CD8-positive, alpha-beta memory T cell (primary cell): ENCODE data around the gene ADAM22. TPM values are rescaled to one million over a fixed set of nuclear protein-coding genes. Genes with fewer than 3 reads are reported as not detected.
"Not testable (repeated sequence)": the region's sequence is repeated elsewhere in the genome, so short reads cannot be mapped to it uniquely, and the experiment has no call there.

Source experiments
- CTCF ChIA-PET: fragments of 350-600 bp; sonication (Branson Sonifier 250); formaldehyde crosslinking; loops from one replicate; lab custom pipeline; 2021; ENCODE audit warnings: antibody characterized with exemption; lab: Charles Lee
- POLR2A ChIA-PET: fragments of 350-600 bp; sonication (Branson Sonifier 250); formaldehyde crosslinking; loops from one replicate; lab custom pipeline; 2021; ENCODE audit warnings: antibody characterized with exemption; lab: Charles Lee
- DNase-seq, 5 donors: peaks; one replicate each; pipeline versions ENCODE4 v3.0.0 to v3.0.0-alpha.2; 2020 to 2022; ENCODE audit warnings: mixed read lengths in 1 of 5
- H3K27ac ChIP-seq: one replicate; pipeline ENCODE4 v1.7.0; 2013; ENCODE audit warnings: low read depth, mild to moderate bottlenecking, low read length, moderate library complexity
- H3K27me3 ChIP-seq: 2 replicates; pipeline ENCODE4 v1.7.0; 2013; ENCODE audit warnings: low read length, mild to moderate bottlenecking; ENCODE audit not compliant: insufficient read depth, poor library complexity, severe bottlenecking
- H3K36me3 ChIP-seq: 2 replicates; pipeline ENCODE4 v1.7.0; 2013; ENCODE audit warnings: mild to moderate bottlenecking, low read length, moderate library complexity; ENCODE audit not compliant: insufficient read depth
- H3K4me1 ChIP-seq: 2 replicates; pipeline ENCODE4 v1.7.0; 2013; ENCODE audit warnings: mild to moderate bottlenecking, low read length, moderate library complexity; ENCODE audit not compliant: insufficient read depth
- H3K4me3 ChIP-seq: 2 replicates; pipeline ENCODE4 v1.7.0; 2013; ENCODE audit warnings: mild to moderate bottlenecking, low read length
- H3K9me3 ChIP-seq: 2 replicates; pipeline ENCODE4 v1.7.0; 2013; ENCODE audit warnings: mild to moderate bottlenecking, low read length
- H3K27ac Mint-ChIP-seq, 8 donors: one replicate each; pipeline ENCODE4 v1.8.0; 2020 to 2021; ENCODE audit warnings: mixed read lengths in 8 of 8, mild to moderate bottlenecking in 6 of 8, inconsistent platforms in 3 of 8, moderate library complexity in 3 of 8
- H3K27me3 Mint-ChIP-seq, 2 donors: one replicate each; pipeline ENCODE4 v1.8.0; 2020 to 2021; ENCODE audit warnings: mixed read lengths in 2 of 2, mild to moderate bottlenecking in 1 of 2, moderate library complexity in 1 of 2
- H3K36me3 Mint-ChIP-seq, 3 donors: one replicate each; pipeline ENCODE4 v1.8.0; 2020 to 2021; ENCODE audit warnings: mixed read lengths in 3 of 3, inconsistent platforms in 1 of 3, mild to moderate bottlenecking in 1 of 3
- H3K4me1 Mint-ChIP-seq, 3 donors: one replicate each; pipeline ENCODE4 v1.8.0; 2020 to 2021; ENCODE audit warnings: mixed read lengths in 3 of 3, inconsistent platforms in 1 of 3, mild to moderate bottlenecking in 1 of 3
- H3K4me3 Mint-ChIP-seq, 7 donors: one replicate each; pipeline ENCODE4 v1.8.0; 2020 to 2021; ENCODE audit warnings: mixed read lengths in 7 of 7, mild to moderate bottlenecking in 6 of 7, moderate library complexity in 4 of 7, inconsistent platforms in 2 of 7
- H3K9me3 Mint-ChIP-seq, 5 donors: one replicate each; pipeline ENCODE4 v1.8.0; 2020 to 2022; ENCODE audit warnings: mixed read lengths in 5 of 5, mild to moderate bottlenecking in 3 of 5, moderate library complexity in 2 of 5, inconsistent platforms in 1 of 5
- polyA plus RNA-seq: library from polyadenylated mRNA; unstranded; fragments of 300-500 nt; fragmentation: Illumina TruSeq; gene quantifications from one replicate; pipeline ENCODE4 v1.2.3, GENCODE V29; 2021
- total RNA-seq, 2 experiments: library from RNA; stranded (reverse); gene quantifications; one replicate each; pipeline ENCODE4 v1.2.3, GENCODE V29; 2021

Gene ADAM22
- total and polyA plus RNA-seq, 3 experiments from 2014 or later, result 2.3 to 4.7 (median 4.3) TPM

DNA sequence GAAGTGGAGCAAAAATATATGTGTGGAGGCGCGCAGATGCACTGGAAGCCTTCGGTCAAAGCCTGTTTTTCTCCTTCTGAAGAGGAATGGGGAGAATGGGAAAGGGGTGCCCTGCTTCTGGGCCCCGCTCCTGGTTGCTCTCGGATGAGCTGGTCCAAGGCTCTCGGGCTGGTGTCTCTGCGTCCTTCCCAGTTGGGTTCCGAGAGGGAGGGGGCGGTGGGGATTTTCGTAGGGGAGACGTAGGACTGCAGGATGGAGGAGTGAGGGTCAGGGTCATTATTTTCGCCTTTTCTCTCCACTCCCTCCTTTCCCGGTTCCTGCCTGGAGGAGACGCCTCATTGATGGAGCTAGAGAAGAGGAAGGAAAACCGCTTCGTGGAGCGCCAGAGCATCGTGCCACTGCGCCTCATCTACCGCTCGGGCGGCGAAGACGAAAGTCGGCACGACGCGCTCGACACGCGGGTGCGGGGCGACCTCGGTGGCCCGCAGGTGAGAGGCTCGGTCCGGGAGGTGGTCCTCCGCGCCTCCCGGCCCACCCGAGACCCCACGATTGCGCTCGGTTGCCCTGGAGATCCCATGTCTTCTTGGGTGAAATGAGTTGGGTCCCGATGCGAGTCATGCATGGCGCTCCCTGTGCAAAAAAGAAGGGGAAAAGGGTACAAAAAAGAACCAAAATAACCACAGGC lies 790 bp downstream of the ADAM22 start:
- Mint-ChIP-seq H3K4me3 (peak overlapping the region; percentile 88 to 95 (median 93)), H3K36me3 (peaks cover 4 to 17% (median 5%) of the 10 kb centered on the region in 3 donors), H3K27me3 (peaks cover 0 to 3% of the 10 kb centered on the region in 2 donors), H3K4me1 (peaks cover 9 to 22% (median 13%) of the 10 kb centered on the region in 3 donors), H3K27ac (peak overlapping the region in 5 of 8 donors; percentile 36 to 89 (median 69)), H3K9me3 (no peaks in the 10 kb centered on the region)
- Histone ChIP-seq H3K27ac (peak overlapping the region; percentile 38), H3K36me3 (no peaks in the 10 kb centered on the region), H3K4me1 (peaks cover 6% of the 10 kb centered on the region), H3K27me3 (no peaks in the 10 kb centered on the region), H3K4me3 (peak overlapping the region; percentile 69), H3K9me3 (no peaks in the 10 kb centered on the region)
- ChIA-PET CTCF (interaction anchor here (0.7 to 1.9 kb wide), 6 partner anchors 10 to 286 kb away, joined by 3 to 8 read pairs (median 4); no protein-coding TSS in a partner anchor), POLR2A (interaction anchor here (0.6 to 1.5 kb wide), 2 partner anchors 14 to 235 kb away, joined by 3 to 4 read pairs; no protein-coding TSS in a partner anchor)
- peak in 2 of 5 donors; percentile 10 to 23 for DNase-seq

DNA sequence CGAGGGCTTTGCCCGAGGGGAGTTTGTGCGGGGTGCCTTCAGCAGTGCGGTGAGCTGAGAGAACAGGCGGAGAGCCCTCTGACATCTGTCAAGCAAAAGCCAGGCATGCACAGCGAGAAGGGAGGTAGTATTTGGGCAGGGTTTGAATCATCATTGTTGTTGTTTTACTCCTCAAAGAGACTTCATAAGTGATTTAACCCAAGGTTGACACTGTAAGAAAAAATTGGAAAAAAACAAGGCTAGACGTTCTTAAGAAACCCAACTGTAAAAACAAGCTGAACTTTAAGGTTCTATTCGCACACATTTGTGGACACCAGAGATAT lies 1.3 kb downstream of the ADAM22 start:
- H3K27me3 Mint-ChIP-seq, result peaks cover 0 to 3% of the 10 kb centered on the region in 2 donors

DNA sequence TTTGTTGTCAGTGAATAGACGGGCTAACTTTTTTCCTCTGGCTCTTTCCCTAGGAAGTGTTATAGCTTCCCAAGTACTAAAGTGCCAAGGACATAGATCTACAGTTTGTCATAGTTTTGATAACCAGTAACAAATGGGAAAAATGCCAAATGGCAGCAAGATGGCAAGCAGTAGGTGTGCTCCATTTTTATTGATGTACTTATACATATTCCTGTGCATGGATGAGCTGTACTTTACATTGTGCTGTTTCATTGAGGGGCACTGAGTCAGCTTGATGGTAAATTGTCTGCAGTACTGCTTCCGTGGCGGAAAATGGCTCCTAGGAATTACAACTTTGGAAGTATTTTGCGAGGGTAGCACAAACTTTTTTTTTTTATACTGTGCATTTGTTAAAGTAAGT lies 7.1 kb downstream of the ADAM22 start:
- no peak overlapping the region for H3K4me3 Mint-ChIP-seq
- DNase-seq, result no peak
- H3K4me3 ChIP-seq, result no peak overlapping the region
- peaks cover 5 to 10% (median 5%) of the 10 kb centered on the region in 3 donors for H3K36me3 Mint-ChIP-seq
- H3K27me3 ChIP-seq, result no peaks in the 10 kb centered on the region
- no peaks in the 10 kb centered on the region for H3K9me3 ChIP-seq
- no peaks in the 10 kb centered on the region for H3K4me1 ChIP-seq
- H3K9me3 Mint-ChIP-seq, result no peaks in the 10 kb centered on the region
- no peak overlapping the region for H3K27ac ChIP-seq
- ChIA-PET POLR2A (no interaction called here), CTCF (no interaction called here)
- peaks cover 0 to 3% of the 10 kb centered on the region in 2 donors for H3K27me3 Mint-ChIP-seq
- H3K27ac Mint-ChIP-seq, result no peak overlapping the region
- H3K4me1 Mint-ChIP-seq, result peaks cover 0 to 4% (median 4%) of the 10 kb centered on the region in 3 donors
- H3K36me3 ChIP-seq, result no peaks in the 10 kb centered on the region

More for the DNA sequence above, 1.3 kb downstream of the ADAM22 start:
- H3K36me3 ChIP-seq, result no peaks in the 10 kb centered on the region
- Mint-ChIP-seq H3K9me3 (no peaks in the 10 kb centered on the region), H3K36me3 (peaks cover 4 to 17% (median 5%) of the 10 kb centered on the region in 3 donors), H3K27ac (peak overlapping the region in 1 of 8 donors; percentile 40), H3K4me3 (peak overlapping the region; percentile 88 to 95 (median 93)), H3K4me1 (peaks cover 9 to 22% (median 13%) of the 10 kb centered on the region in 3 donors)
- ChIA-PET POLR2A (no interaction called here), CTCF (interaction anchor here (1.6 to 1.8 kb wide), 2 partner anchors 9 to 177 kb away, joined by 3 to 8 read pairs; no protein-coding TSS in a partner anchor)
- H3K27ac ChIP-seq, result no peak overlapping the region
- peaks cover 6% of the 10 kb centered on the region for H3K4me1 ChIP-seq
- no peaks in the 10 kb centered on the region for H3K9me3 ChIP-seq
- no peak for DNase-seq
- peak overlapping the region; percentile 69 for H3K4me3 ChIP-seq
- H3K27me3 ChIP-seq, result no peaks in the 10 kb centered on the region

DNA sequence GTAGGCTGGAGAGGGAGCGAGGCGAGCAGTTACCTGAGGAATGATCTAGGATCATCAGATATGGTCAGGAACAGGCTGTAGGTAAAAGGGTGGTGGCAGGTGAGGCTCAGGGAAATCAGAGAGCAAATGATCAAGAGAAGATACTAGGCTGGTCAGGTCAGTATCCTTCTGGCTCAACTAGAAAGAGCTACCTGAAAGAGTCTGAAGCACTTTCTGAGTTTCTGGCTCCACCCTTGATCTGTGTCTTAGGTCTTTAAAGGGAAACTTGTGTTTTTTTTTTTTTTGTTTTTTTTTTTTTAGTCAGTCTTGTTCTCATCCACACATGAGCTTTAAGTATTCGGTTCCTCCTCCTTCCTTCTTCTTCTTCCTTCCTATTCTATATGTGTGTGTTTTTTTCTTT lies 10.5 kb downstream of the ADAM22 start:
- H3K4me3 ChIP-seq, result no peak overlapping the region
- no peaks in the 10 kb centered on the region for H3K27me3 Mint-ChIP-seq
- H3K27ac Mint-ChIP-seq, result peak overlapping the region in 1 of 8 donors; percentile 29
- H3K36me3 ChIP-seq, result no peaks in the 10 kb centered on the region
- H3K27me3 ChIP-seq, result no peaks in the 10 kb centered on the region
- no peaks in the 10 kb centered on the region for H3K4me1 ChIP-seq
- no peak for DNase-seq
- POLR2A ChIA-PET, result no interaction called here
- CTCF ChIA-PET, result interaction anchor here (2.0 kb wide), 1 partner anchor 10 kb away, joined by 8 read pairs; the partner anchor contains the start of gene ADAM22
- no peak overlapping the region for H3K27ac ChIP-seq
- H3K4me1 Mint-ChIP-seq, result peaks cover 0 to 6% (median 4%) of the 10 kb centered on the region in 3 donors
- H3K36me3 Mint-ChIP-seq, result peaks cover 0 to 4% (median 3%) of the 10 kb centered on the region in 3 donors
- H3K9me3 ChIP-seq, result no peaks in the 10 kb centered on the region
- H3K4me3 Mint-ChIP-seq, result no peak overlapping the region
- no peaks in the 10 kb centered on the region for H3K9me3 Mint-ChIP-seq

DNA sequence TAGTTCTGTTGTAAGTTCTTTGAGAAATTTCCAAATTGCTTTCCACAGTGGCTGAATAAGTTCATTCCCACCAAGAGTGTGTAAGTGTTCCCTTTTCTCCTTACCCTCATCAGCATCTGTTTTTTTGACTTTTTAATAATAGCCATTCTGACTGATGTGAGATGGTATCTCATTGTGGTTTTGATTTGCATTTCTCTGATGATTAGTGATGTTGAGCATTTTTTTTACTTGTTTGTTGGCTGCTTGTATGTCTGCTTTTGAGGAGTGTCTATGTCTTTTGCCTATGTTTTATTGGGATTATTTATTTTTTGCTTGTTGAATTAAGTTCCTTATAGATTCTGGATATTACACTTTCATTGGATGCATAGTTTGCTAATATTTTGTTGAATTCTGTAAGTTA lies 11.9 kb downstream of the ADAM22 start:
- H3K9me3 Mint-ChIP-seq, H3K4me3 ChIP-seq, H3K36me3 ChIP-seq, DNase-seq, H3K36me3 Mint-ChIP-seq, H3K27me3 ChIP-seq, POLR2A ChIA-PET, H3K9me3 ChIP-seq, H3K4me1 Mint-ChIP-seq, H3K27ac ChIP-seq, H3K27me3 Mint-ChIP-seq, H3K4me1 ChIP-seq, H3K4me3 Mint-ChIP-seq: not testable (repeated sequence)
- peak overlapping the region in 1 of 8 donors; percentile 38 for H3K27ac Mint-ChIP-seq
- CTCF ChIA-PET, result interaction anchor here (2.0 kb wide), 1 partner anchor 11 kb away, joined by 8 read pairs; the partner anchor contains the start of gene ADAM22

DNA sequence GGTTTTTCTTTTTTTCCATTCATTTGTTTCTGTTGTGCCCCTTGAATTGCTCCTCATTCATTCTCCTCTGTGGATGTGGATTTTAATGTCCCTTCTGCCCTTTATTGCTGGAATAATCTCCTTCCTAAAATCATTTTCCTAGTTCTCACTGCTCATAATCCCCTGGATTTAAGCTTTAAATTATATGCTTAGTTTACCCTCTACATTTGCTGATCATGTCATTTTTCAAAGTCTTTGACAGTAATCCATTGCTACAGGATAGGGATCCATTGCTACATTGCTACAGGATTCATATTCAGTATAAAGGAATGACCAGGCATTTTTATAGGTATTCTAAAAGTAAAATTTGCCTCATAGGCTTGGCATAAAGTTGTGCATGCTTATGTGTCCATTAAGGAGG lies 14.3 kb downstream of the ADAM22 start:
- Histone ChIP-seq H3K27me3 (no peaks in the 10 kb centered on the region), H3K9me3 (no peaks in the 10 kb centered on the region), H3K36me3 (no peaks in the 10 kb centered on the region), H3K27ac (no peak overlapping the region), H3K4me1 (no peaks in the 10 kb centered on the region), H3K4me3 (no peak overlapping the region)
- no peak overlapping the region for H3K27ac Mint-ChIP-seq
- DNase-seq, result no peak
- peaks cover 0 to 1% of the 10 kb centered on the region in 2 donors for H3K27me3 Mint-ChIP-seq
- peaks cover 0 to 6% (median 4%) of the 10 kb centered on the region in 3 donors for H3K4me1 Mint-ChIP-seq
- H3K36me3 Mint-ChIP-seq, result peaks cover 0 to 6% (median 3%) of the 10 kb centered on the region in 3 donors
- ChIA-PET POLR2A (interaction anchor here (1.5 kb wide), 1 partner anchor 14 kb away, joined by 4 read pairs; the partner anchor contains the start of gene ADAM22), CTCF (no interaction called here)
- H3K4me3 Mint-ChIP-seq, result no peak overlapping the region
- H3K9me3 Mint-ChIP-seq, result no peaks in the 10 kb centered on the region

GRCh38 chr7:87959336-87959735 lies 25.3 kb downstream of the ADAM22 start:
- Mint-ChIP-seq H3K27me3 (no peaks in the 10 kb centered on the region), H3K4me3 (no peak overlapping the region), H3K4me1 (no peaks in the 10 kb centered on the region), H3K9me3 (no peaks in the 10 kb centered on the region), H3K36me3 (peaks cover 0 to 20% (median 2%) of the 10 kb centered on the region in 3 donors), H3K27ac (no peak overlapping the region)
- POLR2A ChIA-PET, result no interaction called here
- no peak for DNase-seq
- Histone ChIP-seq H3K4me1 (no peaks in the 10 kb centered on the region), H3K27me3 (no peaks in the 10 kb centered on the region), H3K36me3 (no peaks in the 10 kb centered on the region), H3K9me3 (no peaks in the 10 kb centered on the region), H3K27ac (no peak overlapping the region), H3K4me3 (no peak overlapping the region)
- CTCF ChIA-PET, result no interaction called here

DNA sequence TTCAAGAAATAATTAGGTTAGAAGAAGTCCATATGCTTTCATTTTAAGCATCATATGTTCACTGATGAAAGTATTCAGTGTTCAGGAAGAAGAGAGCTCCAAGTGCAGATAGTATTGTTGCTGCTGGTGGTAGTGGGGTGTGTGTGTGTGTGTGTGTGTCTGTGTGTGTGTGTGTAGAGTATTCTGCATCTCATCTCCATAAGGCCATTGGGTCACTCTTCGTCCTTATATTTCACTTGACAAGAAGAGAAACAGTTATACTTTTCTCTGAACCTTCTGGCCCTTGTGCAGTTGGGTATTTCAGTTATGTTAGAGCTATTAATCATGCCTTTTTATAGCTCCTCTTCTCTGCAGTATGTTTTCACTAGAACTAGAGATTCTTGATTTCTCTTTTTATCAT lies 26.2 kb downstream of the ADAM22 start:
- H3K4me1 ChIP-seq, result no peaks in the 10 kb centered on the region
- no peaks in the 10 kb centered on the region for H3K27me3 Mint-ChIP-seq
- CTCF ChIA-PET, result interaction anchor here (0.8 kb wide), 1 partner anchor 26 kb away, joined by 4 read pairs; the partner anchor contains the start of gene ADAM22

More for the DNA sequence above, 26.2 kb downstream of the ADAM22 start:
- H3K4me1 Mint-ChIP-seq, result no peaks in the 10 kb centered on the region
- POLR2A ChIA-PET, result no interaction called here
- Histone ChIP-seq H3K27me3 (no peaks in the 10 kb centered on the region), H3K9me3 (no peaks in the 10 kb centered on the region), H3K36me3 (no peaks in the 10 kb centered on the region), H3K4me3 (no peak overlapping the region), H3K27ac (no peak overlapping the region)
- peaks cover 0 to 14% (median 2%) of the 10 kb centered on the region in 3 donors for H3K36me3 Mint-ChIP-seq
- H3K27ac Mint-ChIP-seq, result no peak overlapping the region
- H3K9me3 Mint-ChIP-seq, result no peaks in the 10 kb centered on the region
- no peak overlapping the region for H3K4me3 Mint-ChIP-seq
- DNase-seq, result no peak
